ENCODE results near the gene CTIF.

DNA sequence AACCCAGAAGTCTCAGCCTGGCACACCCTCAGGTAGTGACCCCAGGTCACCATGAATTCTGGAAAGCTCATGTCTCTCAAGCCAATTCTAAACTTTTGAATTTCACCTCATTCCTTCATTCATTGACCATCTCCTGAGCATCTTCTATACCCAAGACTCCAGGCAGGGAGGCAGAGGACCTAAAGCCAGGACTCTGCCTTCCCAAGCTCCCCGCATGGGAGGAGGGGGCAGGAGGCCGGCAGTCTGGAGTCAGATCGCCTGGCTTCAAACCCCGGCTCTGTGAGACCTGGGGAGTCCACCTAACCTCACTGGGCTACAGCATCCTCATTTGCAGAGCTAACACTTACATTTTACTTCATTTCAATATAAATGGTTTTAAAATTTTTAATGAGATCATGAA lies 352.9 kb downstream of the CTIF start:
- TF ChIP-seq, protein P1, sequence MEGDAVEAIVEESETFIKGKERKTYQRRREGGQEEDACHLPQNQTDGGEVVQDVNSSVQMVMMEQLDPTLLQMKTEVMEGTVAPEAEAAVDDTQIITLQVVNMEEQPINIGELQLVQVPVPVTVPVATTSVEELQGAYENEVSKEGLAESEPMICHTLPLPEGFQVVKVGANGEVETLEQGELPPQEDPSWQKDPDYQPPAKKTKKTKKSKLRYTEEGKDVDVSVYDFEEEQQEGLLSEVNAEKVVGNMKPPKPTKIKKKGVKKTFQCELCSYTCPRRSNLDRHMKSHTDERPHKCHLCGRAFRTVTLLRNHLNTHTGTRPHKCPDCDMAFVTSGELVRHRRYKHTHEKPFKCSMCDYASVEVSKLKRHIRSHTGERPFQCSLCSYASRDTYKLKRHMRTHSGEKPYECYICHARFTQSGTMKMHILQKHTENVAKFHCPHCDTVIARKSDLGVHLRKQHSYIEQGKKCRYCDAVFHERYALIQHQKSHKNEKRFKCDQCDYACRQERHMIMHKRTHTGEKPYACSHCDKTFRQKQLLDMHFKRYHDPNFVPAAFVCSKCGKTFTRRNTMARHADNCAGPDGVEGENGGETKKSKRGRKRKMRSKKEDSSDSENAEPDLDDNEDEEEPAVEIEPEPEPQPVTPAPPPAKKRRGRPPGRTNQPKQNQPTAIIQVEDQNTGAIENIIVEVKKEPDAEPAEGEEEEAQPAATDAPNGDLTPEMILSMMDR (IDR thresholded peaks at IDR 0.05 in 8 of 11, conservative IDR thresholded peaks at IDR 0.05 in 3 of 11): no peak
- TF ChIP-seq POLR2AphosphoS5 (IDR thresholded peaks at IDR 0.05) (no peak), POLR2A (IDR thresholded peaks at IDR 0.05) (no peak)
